Liver (tissue), 9 donors: ENCODE results near the gene HIP1R. TPM values are rescaled to one million over a fixed set of nuclear protein-coding genes. Genes with fewer than 3 reads are reported as not detected.

Source experiments
- DNase-seq: peaks from one replicate; pipeline ENCODE4 v3.0.0-alpha.2; 2017; ENCODE audit warnings: low spot score
- H3K27ac ChIP-seq, 2 donors: one replicate each; pipeline ENCODE4 v1.7.0; 2013; ENCODE audit warnings: inconsistent platforms in 2 of 2, low read length in 2 of 2, control low read depth in 1 of 2, low read depth in 1 of 2, mild to moderate bottlenecking in 1 of 2
- H3K27me3 ChIP-seq, 4 donors: one replicate each; pipeline versions ENCODE4 v1.6.1 to v1.7.0; 2013; ENCODE audit warnings: low read length in 3 of 4, inconsistent platforms in 1 of 4, mild to moderate bottlenecking in 1 of 4, moderate library complexity in 1 of 4; ENCODE audit not compliant: control insufficient read depth in 4 of 4, insufficient read depth in 4 of 4
- H3K36me3 ChIP-seq, 4 donors: one replicate each; pipeline versions ENCODE4 v1.6.1 to v1.7.0; 2013; ENCODE audit warnings: low read length in 3 of 4, mild to moderate bottlenecking in 3 of 4, low read depth in 1 of 4, moderate library complexity in 1 of 4; ENCODE audit not compliant: control insufficient read depth in 4 of 4, insufficient read depth in 3 of 4
- H3K4me1 ChIP-seq, 4 donors: one replicate each; pipeline versions ENCODE4 v1.6.1 to v1.7.0; 2013; ENCODE audit warnings: low read length in 3 of 4, mild to moderate bottlenecking in 3 of 4, moderate library complexity in 1 of 4; ENCODE audit not compliant: control insufficient read depth in 4 of 4, insufficient read depth in 4 of 4
- H3K4me3 ChIP-seq, 3 donors: one replicate each; pipeline versions ENCODE4 v1.6.1 to v1.7.0; 2013; ENCODE audit warnings: low read length in 3 of 3, control low read depth in 1 of 3, low read depth in 1 of 3, mild to moderate bottlenecking in 1 of 3
- H3K9ac ChIP-seq, 2 donors: one replicate each; pipeline ENCODE4 v1.7.0; 2013; ENCODE audit warnings: low read length in 2 of 2, mild to moderate bottlenecking in 2 of 2, moderate library complexity in 2 of 2, control low read depth in 1 of 2, low read depth in 1 of 2
- H3K9me3 ChIP-seq, 4 donors: one replicate each; pipeline versions ENCODE4 v1.6.1 to v1.7.0; 2013; ENCODE audit warnings: low read length in 3 of 4; ENCODE audit not compliant: control insufficient read depth in 4 of 4
- ATF3 ChIP-seq: IDR thresholded peaks from 2 replicates; pipeline ENCODE4 v1.6.1; 2016; ENCODE audit warnings: antibody characterized with exemption
- CTCF ChIP-seq: fragments of 150-350 bp; IDR thresholded peaks from 2 replicates; pipeline ENCODE4 v1.5.1; 2017; ENCODE audit warnings: improper control_type of control experiment, low read depth, low read length; ENCODE audit not compliant: missing input control
- FOXA1 ChIP-seq: IDR thresholded peaks from 2 replicates; pipeline ENCODE4 v1.6.1; 2016; ENCODE audit warnings: antibody characterized with exemption
- FOXA2 ChIP-seq: IDR thresholded peaks from 2 replicates; pipeline ENCODE4 v1.6.1; 2016; ENCODE audit warnings: antibody characterized with exemption
- GABPA ChIP-seq, 2 donors: IDR thresholded peaks in 1 of 2; conservative IDR thresholded peaks in 1 of 2; 2 replicates each; pipeline ENCODE4 v1.6.1; 2016; ENCODE audit warnings: antibody characterized with exemption in 2 of 2, mild to moderate bottlenecking in 1 of 2, moderate library complexity in 1 of 2
- HNF4A ChIP-seq, 2 donors: conservative IDR thresholded peaks; 2 replicates each; pipeline ENCODE4 v1.6.1; 2016; ENCODE audit warnings: antibody characterized with exemption in 2 of 2, mild to moderate bottlenecking in 2 of 2
- HNF4G ChIP-seq: IDR thresholded peaks from 2 replicates; pipeline ENCODE4 v1.6.1; 2016; ENCODE audit warnings: antibody characterized with exemption
- JUND ChIP-seq, 2 donors: IDR thresholded peaks; 2 replicates each; pipeline ENCODE4 v1.6.1; 2016; ENCODE audit warnings: antibody characterized with exemption in 2 of 2
- RAD21 ChIP-seq, 2 donors: IDR thresholded peaks; 2 replicates each; pipeline ENCODE4 v1.6.1; 2016; ENCODE audit warnings: antibody characterized with exemption in 2 of 2, mild to moderate bottlenecking in 2 of 2
- REST ChIP-seq: IDR thresholded peaks from 2 replicates; pipeline ENCODE4 v1.6.1; 2016; ENCODE audit warnings: antibody characterized with exemption, mild to moderate bottlenecking
- RXRA ChIP-seq, 2 donors: IDR thresholded peaks; 2 replicates each; pipeline ENCODE4 v1.6.1; 2017 to 2018; ENCODE audit warnings: antibody characterized with exemption in 2 of 2, mild to moderate bottlenecking in 1 of 2
- TAF1 ChIP-seq: conservative IDR thresholded peaks from 2 replicates; pipeline ENCODE4 v1.6.1; 2016; ENCODE audit warnings: antibody characterized with exemption, mild to moderate bottlenecking
- ZBTB33 ChIP-seq: IDR thresholded peaks from 2 replicates; pipeline ENCODE4 v1.6.1; 2016; ENCODE audit warnings: antibody characterized with exemption
- WGBS: extraction: QIAGEN DNeasy Blood & Tissue Kit; methylation state at CpG from one replicate; pipeline ENCODE4 v1.1.7; 2013; 5-methylcytosine and 5-hydroxymethylcytosine counted together
- polyA plus RNA-seq, 2 donors: library from polyadenylated mRNA; stranded (reverse) in 1 of 2; unstranded in 1 of 2; fragments of 200-250 nt in 1 of 2; fragments of >200 nt in 1 of 2; fragmentation: Nextera tagmentation in 1 of 2; extraction: Ambion mirVana in 1 of 2; gene quantifications; one replicate each; pipeline versions ENCODE4 v1.2.1 to v1.2.3, GENCODE V29; 2013 to 2015
- total RNA-seq, 2 donors: library from RNA; depleted of rRNA; stranded (reverse); fragments of >200 nt; gene quantifications; one replicate each; pipeline ENCODE4 v1.2.3, GENCODE V29; 2014
- donor health status: healthy.
- donor health status: healthy.
- donor health status: healthy.
- donor health status: healthy.
- donor health status: healthy.

Gene HIP1R
- total and polyA plus RNA-seq, 4 donors: 12.4 to 52.5 (median 17.0) TPM

- Histone ChIP-seq H3K27ac (no peak overlapping the region), H3K4me3 (no peak overlapping the region), H3K9me3 (no peaks in the 10 kb centered on the region), H3K36me3 (peaks cover 0 to 22% (median 12%) of the 10 kb centered on the region in 4 donors), H3K9ac (no peak overlapping the region), H3K4me1 (no peaks in the 10 kb centered on the region), H3K27me3 (no peaks in the 10 kb centered on the region)
- no peak for DNase-seq
- no peak for TF ChIP-seq RAD21 (IDR thresholded peaks at IDR 0.05)
- no peak for TF ChIP-seq REST
- TF ChIP-seq JUND (IDR thresholded peaks at IDR 0.05): no peak
- no peak for TF ChIP-seq RXRA (IDR thresholded peaks at IDR 0.05)
- TF ChIP-seq ATF3: no peak
- no peak for TF ChIP-seq FOXA2
- TF ChIP-seq TAF1: no peak
- no peak for TF ChIP-seq FOXA1
- no peak for TF ChIP-seq HNF4G
- no peak for TF ChIP-seq CTCF
- TF ChIP-seq GABPA (IDR thresholded peaks at IDR 0.05 in 1 of 2, conservative IDR thresholded peaks at IDR 0.05 in 1 of 2): no peak
- WGBS: 94% methylated on average over 17 of the region's 17 CpGs
Observed at GRCh38 chr12:122853582-122854245, 18.5 kb downstream of the HIP1R start.

GRCh38 chr12:122854554-122854953 is 19.3 kb downstream of the HIP1R start:
- H3K9me3 ChIP-seq: no peaks in the 10 kb centered on the region
- 98% methylated on average over 17 of the region's 17 CpGs for WGBS
- no peak for DNase-seq
- H3K4me3 ChIP-seq: no peak overlapping the region
- H3K4me1 ChIP-seq: no peaks in the 10 kb centered on the region
- no peak overlapping the region for H3K27ac ChIP-seq
- TF ChIP-seq RXRA (IDR thresholded peaks at IDR 0.05): no peak
- TF ChIP-seq ZBTB33: no peak
- TF ChIP-seq HNF4A (conservative IDR thresholded peaks at IDR 0.05): no peak
- H3K27me3 ChIP-seq: no peaks in the 10 kb centered on the region
- H3K9ac ChIP-seq: no peak overlapping the region
- peaks cover 0 to 21% (median 12%) of the 10 kb centered on the region in 4 donors for H3K36me3 ChIP-seq
